Measurements from ENCODE around the gene TBL1X. TPM values are rescaled to one million over a fixed set of nuclear protein-coding genes. Genes with fewer than 3 reads are reported as not detected.

TBL1X gene
- total and polyA plus RNA-seq, 2 of the 4 experiments (the other 2 are of a cell fraction), result 16.2 to 20.8 TPM

DNA sequence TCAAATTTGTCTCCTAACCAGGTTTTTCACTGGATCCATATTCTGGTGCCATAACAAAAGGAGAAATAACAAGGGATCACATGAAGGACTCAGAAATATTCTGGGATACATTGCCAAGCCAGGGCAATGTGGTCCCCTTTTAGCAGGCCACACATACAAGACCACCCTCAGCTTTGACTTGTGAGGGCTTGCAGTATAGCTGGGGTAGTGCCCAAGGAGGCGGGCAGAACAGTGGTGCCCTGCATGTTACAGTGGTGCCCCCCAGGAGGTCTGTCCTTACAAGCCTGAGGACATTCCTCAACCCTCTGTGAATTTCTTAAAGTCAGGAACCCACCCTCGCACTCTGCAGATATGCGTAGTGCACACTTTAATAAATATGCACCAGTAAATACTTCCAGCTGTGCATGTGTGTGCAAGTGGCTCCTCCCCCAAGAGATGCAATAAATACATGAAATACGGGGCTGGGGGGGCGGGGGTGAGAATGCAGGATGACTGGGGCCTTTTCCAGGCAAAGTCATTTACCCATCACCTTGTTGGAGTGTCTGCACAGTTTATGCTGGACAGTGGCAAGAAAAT is 34.4 kb upstream of the TBL1X start:
- H3K4me3 ChIP-seq (ENCODE audit: insufficient read depth, low read depth, low read length), result no peak overlapping the region
- no peaks in the 10 kb centered on the region for H3K36me3 ChIP-seq (ENCODE audit: control insufficient read depth, insufficient read depth, low read length)
- H2BK120ac ChIP-seq (ENCODE audit: low read depth, low read length), result no peak overlapping the region
- no peaks in the 10 kb centered on the region for H3K9me1 ChIP-seq (ENCODE audit: insufficient read depth, low read length)
- H2AFZ ChIP-seq (replicated peaks; ENCODE audit: low read length, poor library complexity), result no peak overlapping the region
- no peak overlapping the region for H2BK5ac ChIP-seq (ENCODE audit: low read depth, low read length, poor library complexity, severe bottlenecking)
- H2BK20ac ChIP-seq (ENCODE audit: low read depth, low read length), result no peak overlapping the region
- no peak overlapping the region for H3K9ac ChIP-seq (ENCODE audit: low read depth, low read length)
- no peak overlapping the region for H2BK15ac ChIP-seq (ENCODE audit: low read depth, low read length)
- no peak overlapping the region for H3K4me2 ChIP-seq (ENCODE audit: low read depth, low read length)
- no peaks in the 10 kb centered on the region for H3K79me1 ChIP-seq (ENCODE audit: low read depth in 1 of 2, low read length in 2 of 2)
- H4K5ac ChIP-seq (ENCODE audit: low read depth, low read length), result no peak overlapping the region
- CTCF ChIA-PET, result no interaction called here
- H3K56ac ChIP-seq (ENCODE audit: extremely low read depth, insufficient read depth, low read length), result no peak overlapping the region
- intact Hi-C loops (cut with micrococcal nuclease), result no loop called here
- no peak overlapping the region for H4K8ac ChIP-seq (ENCODE audit: low read depth in 2 of 2, low read length in 2 of 2)
- dilution Hi-C loops (cut with HindIII; ENCODE audit: low sequenced_read_pairs, unreplicated experiment), result no loop called here
- POLR2A ChIA-PET (ENCODE audit: unreplicated experiment), result no interaction called here
- DNase-seq (no peak), ATAC-seq (ENCODE audit: low read depth) (no peak)
- H3K27me3 ChIP-seq (ENCODE audit: control insufficient read depth, insufficient read depth, low read length), result no peaks in the 10 kb centered on the region
- H4K20me1 ChIP-seq (ENCODE audit: insufficient read depth, low read length), result no peaks in the 10 kb centered on the region
- no peak overlapping the region for H3K27ac ChIP-seq (ENCODE audit: insufficient read depth, low read length)
- no peak overlapping the region for H4K91ac ChIP-seq (ENCODE audit: insufficient read depth, low read depth, low read length)
- no peaks in the 10 kb centered on the region; the same call in 1 of the 2 replicates for H3K4me1 ChIP-seq (ENCODE audit: control insufficient read depth, insufficient read depth, low read length)
- H2AK9ac ChIP-seq (replicated peaks; ENCODE audit: low read depth, low read length, poor library complexity), result no peak overlapping the region
- no peak overlapping the region for H2AK5ac ChIP-seq (ENCODE audit: low read depth, low read length)
- no peak for TF ChIP-seq FOS (IDR thresholded peaks at IDR 0.05; ENCODE audit: low read depth, low read length)
- no peak for TF ChIP-seq ELK1 (IDR thresholded peaks at IDR 0.05; ENCODE audit: borderline replicate concordance, low read depth, low read length)
- TF ChIP-seq CEBPB (IDR thresholded peaks at IDR 0.05; ENCODE audit: low read depth, low read length), result no peak
- no peak for TF ChIP-seq BHLHE40 (IDR thresholded peaks at IDR 0.05; ENCODE audit: low read depth, low read length)
- TF ChIP-seq SMC3 (IDR thresholded peaks at IDR 0.05; ENCODE audit: low read depth, low read length), result no peak
- TF ChIP-seq RCOR1 (IDR thresholded peaks at IDR 0.05; ENCODE audit: insufficient replicate concordance, low read length), result no peak
- TF ChIP-seq, protein P1, sequence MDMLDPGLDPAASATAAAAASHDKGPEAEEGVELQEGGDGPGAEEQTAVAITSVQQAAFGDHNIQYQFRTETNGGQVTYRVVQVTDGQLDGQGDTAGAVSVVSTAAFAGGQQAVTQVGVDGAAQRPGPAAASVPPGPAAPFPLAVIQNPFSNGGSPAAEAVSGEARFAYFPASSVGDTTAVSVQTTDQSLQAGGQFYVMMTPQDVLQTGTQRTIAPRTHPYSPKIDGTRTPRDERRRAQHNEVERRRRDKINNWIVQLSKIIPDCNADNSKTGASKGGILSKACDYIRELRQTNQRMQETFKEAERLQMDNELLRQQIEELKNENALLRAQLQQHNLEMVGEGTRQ (IDR thresholded peaks at IDR 0.05; ENCODE audit: low read depth, low read length), result no peak
- TF ChIP-seq MXI1 (IDR thresholded peaks at IDR 0.05; ENCODE audit: borderline replicate concordance, low read depth, low read length), result no peak
- TF ChIP-seq NFE2L2 (IDR thresholded peaks at IDR 0.05; ENCODE audit: low read depth, low read length), result no peak
- TF ChIP-seq MAZ (IDR thresholded peaks at IDR 0.05; ENCODE audit: borderline replicate concordance, low read depth, low read length), result no peak
- TF ChIP-seq RAD21 (IDR thresholded peaks at IDR 0.05; ENCODE audit: low read length), result no peak
- TF ChIP-seq MAFK (IDR thresholded peaks at IDR 0.05; ENCODE audit: low read depth, low read length), result no peak
- no peak for TF ChIP-seq POLR2A (IDR thresholded peaks at IDR 0.05; ENCODE audit: low read depth, low read length)
- H3K4ac ChIP-seq (ENCODE audit: low read depth, low read length), result no peak overlapping the region
- WGBS, 2 experiments (ENCODE audit: extremely low coverage in 2 of 2, insufficient read length in 1 of 2), result no CpG with 5 or more reads among the region's 5 CpGs
- H3K14ac ChIP-seq (replicated peaks; ENCODE audit: low read depth, low read length), result no peak overlapping the region
- no TSS peak for BruUV-seq (replicated peaks)
- H3K23ac ChIP-seq (ENCODE audit: low read depth, low read length), result no peak overlapping the region
- in situ Hi-C loops (cut with MboI; ENCODE audit: low sequenced_read_pairs), result no loop called here
- no peaks in the 10 kb centered on the region; the same call in 1 of the 2 replicates for H3K9me3 ChIP-seq (ENCODE audit: control insufficient read depth, insufficient read depth, low read length)
- H3K18ac ChIP-seq (ENCODE audit: low read depth, low read length), result no peak overlapping the region

Measured in IMR-90 (cell line).